Brain microvascular endothelial cell (primary cell): ENCODE data around the gene CXCR6.

Experiments used
- DNase-seq: peaks from one replicate; pipeline ENCODE4 v3.0.0-alpha.2; 2020
- H3K27ac ChIP-seq: fragments of 250-450 bp; sonication (Bioruptor Pico); 2 replicates; pipeline ENCODE4 v1.5.1; 2020; ENCODE audit warnings: mild to moderate bottlenecking, moderate library complexity
- H3K27me3 ChIP-seq: fragments of 250-450 bp; sonication (Bioruptor Pico); replicated peaks from 2 replicates; pipeline ENCODE4 v1.5.1; 2020; ENCODE audit warnings: mild to moderate bottlenecking
- H3K36me3 ChIP-seq: fragments of 250-450 bp; sonication (Bioruptor Pico); replicated peaks from 2 replicates; pipeline ENCODE4 v1.5.1; 2020; ENCODE audit warnings: mild to moderate bottlenecking
- H3K4me3 ChIP-seq: 2 replicates; pipeline ENCODE4 v1.5.1; 2011; ENCODE audit warnings: low read depth, mild to moderate bottlenecking, control low read depth, low read length, moderate library complexity
- in situ Hi-C: cut with HindIII; loops from 2 replicates; pipeline ENCODE4 v1.10.0; 2017; ENCODE audit warnings: low sequenced_read_pairs, low pct_ligation_motif_present
- TF ChIP-seq, protein P1 (sequence below): IDR thresholded peaks from 2 replicates; pipeline ENCODE4 v1.5.1; 2011; ENCODE audit warnings: low read depth, mild to moderate bottlenecking, moderate library complexity, low read length, control low read depth, inconsistent platforms; ENCODE audit errors: missing control alignments

CXCR6 gene

DNA sequence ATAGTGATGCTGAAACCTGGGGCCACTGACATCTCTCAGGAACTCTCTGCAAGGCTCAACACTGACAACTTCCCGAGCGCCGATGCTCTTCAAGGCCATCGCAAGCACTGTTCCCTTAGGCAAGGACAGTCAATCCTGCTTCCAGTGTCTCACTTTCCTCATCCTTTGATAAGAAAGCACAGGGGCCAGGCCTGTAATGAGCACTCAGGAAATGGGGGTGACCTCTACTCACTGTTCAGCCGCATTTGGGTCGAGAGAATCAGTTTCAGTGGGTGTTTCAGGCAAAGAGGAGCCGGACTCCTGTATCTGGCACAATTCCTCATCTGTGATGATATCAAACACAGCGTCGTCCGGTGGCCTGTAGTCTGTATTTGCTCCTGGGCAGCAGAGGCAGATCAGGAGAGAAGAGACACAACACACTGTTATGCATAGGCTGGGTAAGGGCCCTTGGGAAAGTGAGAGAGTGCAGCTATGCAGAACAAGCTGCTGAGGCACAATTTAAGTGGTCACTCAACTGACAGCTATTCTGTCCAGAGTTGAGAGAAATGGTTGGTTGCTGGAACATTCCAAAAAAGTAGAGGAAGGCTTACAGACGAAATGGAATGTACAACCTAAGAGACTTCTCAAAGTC lies 11.9 kb downstream of the CXCR6 start:
- Histone ChIP-seq H3K27me3 (no peaks in the 10 kb centered on the region), H3K4me3 (no peak overlapping the region), H3K27ac (no peak overlapping the region), H3K36me3 (peaks cover 37% of the 10 kb centered on the region)
- TF ChIP-seq, protein P1, sequence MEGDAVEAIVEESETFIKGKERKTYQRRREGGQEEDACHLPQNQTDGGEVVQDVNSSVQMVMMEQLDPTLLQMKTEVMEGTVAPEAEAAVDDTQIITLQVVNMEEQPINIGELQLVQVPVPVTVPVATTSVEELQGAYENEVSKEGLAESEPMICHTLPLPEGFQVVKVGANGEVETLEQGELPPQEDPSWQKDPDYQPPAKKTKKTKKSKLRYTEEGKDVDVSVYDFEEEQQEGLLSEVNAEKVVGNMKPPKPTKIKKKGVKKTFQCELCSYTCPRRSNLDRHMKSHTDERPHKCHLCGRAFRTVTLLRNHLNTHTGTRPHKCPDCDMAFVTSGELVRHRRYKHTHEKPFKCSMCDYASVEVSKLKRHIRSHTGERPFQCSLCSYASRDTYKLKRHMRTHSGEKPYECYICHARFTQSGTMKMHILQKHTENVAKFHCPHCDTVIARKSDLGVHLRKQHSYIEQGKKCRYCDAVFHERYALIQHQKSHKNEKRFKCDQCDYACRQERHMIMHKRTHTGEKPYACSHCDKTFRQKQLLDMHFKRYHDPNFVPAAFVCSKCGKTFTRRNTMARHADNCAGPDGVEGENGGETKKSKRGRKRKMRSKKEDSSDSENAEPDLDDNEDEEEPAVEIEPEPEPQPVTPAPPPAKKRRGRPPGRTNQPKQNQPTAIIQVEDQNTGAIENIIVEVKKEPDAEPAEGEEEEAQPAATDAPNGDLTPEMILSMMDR: no peak
- DNase-seq: no peak
- in situ Hi-C loops: no loop called here

DNA sequence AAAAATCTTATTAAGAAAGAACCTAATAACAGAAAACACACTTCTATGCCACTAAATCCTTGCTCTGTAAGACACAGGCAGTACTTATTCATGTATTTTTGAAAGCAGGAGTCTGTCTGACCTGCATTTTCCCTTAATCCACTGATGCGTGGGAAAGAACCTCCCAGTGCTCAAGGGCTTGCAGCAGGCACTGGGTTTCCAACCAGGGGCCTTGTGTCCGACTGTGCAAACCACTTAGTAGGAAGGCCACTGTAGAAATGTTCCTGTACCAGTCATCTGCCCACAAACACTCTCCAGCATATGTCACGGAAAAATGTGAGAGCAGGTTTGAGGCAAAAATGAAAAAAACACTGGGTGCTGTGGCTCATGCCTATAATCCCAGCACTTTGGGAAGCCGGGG lies 12.4 kb downstream of the CXCR6 start:
- Histone ChIP-seq H3K4me3 (no peak overlapping the region), H3K27ac (no peak overlapping the region), H3K27me3 (no peaks in the 10 kb centered on the region), H3K36me3 (peaks cover 43% of the 10 kb centered on the region)
- no peak for DNase-seq
- in situ Hi-C loops: no loop called here
- TF ChIP-seq, protein P1: no peak

DNA sequence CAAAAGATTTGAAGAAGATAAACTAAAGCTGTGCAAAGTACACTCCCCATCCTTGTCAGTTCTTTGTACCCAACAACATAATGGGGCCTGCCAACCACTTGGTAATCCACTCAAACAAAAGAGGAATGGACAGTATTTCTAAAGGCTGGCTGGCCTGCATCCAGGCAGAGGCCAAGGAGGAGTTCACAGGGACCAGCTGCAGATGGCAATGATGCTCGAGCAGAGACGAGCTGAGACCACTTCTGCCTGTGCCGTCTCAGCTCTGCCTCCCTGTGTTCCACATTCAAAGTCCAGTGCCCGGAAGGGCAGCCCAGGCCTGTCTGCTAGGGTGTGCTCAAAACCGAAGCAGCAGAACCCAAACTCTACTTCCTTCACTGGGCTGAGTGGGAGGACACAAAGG lies 14.3 kb downstream of the CXCR6 start:
- in situ Hi-C loops: no loop called here
- Histone ChIP-seq H3K27ac (no peak overlapping the region), H3K27me3 (no peaks in the 10 kb centered on the region), H3K4me3 (no peak overlapping the region), H3K36me3 (peaks cover 35% of the 10 kb centered on the region)
- TF ChIP-seq, protein P1: no peak
- no peak for DNase-seq

DNA sequence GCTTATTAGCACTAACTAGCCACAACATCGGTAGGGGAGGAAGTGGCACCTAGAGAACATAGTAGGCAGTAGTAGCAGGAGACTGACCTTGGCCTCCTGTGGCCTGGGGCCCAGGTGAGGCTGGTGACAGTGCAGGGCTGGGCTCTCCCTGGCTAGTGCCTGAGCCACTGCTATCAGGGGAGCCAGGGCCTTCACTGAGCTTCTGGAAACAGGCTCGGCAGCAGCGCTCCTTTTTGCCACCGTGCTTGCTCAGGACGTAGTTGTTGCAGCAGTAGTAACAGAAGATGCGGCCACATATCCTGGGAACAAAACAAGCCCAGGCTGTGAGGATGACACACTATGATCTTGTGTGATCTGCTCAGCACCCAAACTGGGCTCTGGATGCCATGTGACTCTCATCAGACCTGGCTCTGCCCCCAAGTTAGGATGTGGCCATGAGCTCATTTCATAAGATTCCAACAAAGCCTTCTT lies 15.1 kb downstream of the CXCR6 start:
- in situ Hi-C loops: no loop called here
- DNase-seq: no peak
- Histone ChIP-seq H3K27ac (no peak overlapping the region), H3K4me3 (no peak overlapping the region), H3K27me3 (no peaks in the 10 kb centered on the region), H3K36me3 (peaks cover 35% of the 10 kb centered on the region)
- TF ChIP-seq, protein P1: no peak

DNA sequence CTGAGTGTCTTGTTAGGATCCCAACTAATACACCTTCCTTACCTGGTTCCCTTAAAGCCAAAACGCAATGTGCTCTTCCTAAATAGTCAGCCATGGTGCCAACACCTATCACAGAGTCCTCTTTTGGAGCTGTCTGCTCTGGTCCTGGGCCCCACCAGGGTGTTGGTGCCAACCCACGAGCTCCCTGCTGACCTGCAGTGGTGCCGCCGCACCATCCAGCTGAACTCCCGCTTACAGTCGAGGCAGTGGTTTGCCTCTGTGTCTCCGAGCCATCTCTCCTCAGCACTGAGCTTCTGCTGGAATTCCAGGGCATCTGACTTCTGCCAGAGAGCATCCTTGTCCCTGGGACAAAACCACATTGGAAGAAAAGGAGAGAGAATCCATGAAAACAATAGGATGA lies 15.9 kb downstream of the CXCR6 start:
- Histone ChIP-seq H3K4me3 (no peak overlapping the region), H3K27me3 (no peaks in the 10 kb centered on the region), H3K27ac (no peak overlapping the region), H3K36me3 (peaks cover 36% of the 10 kb centered on the region)
- TF ChIP-seq, protein P1: no peak
- DNase-seq: no peak
- in situ Hi-C loops: no loop called here

DNA sequence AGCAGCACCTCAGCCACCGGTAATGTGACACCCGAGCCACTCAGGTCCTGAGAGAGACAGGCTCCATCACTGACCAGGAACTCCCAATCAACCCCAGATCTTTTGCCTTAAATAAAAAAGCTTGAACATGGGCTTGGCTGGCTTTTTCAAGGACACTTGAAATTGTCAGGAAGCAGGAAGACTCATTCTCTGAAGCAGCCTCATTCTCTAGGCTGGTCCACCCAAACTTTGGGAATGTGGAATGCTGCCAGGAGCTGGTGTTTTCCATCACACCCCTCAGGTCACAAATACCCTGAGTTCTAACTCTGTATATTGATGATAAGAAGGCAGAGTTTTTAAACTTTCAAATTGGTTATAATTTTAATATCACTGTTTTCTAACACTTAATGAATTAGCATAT lies 17.0 kb downstream of the CXCR6 start:
- H3K36me3 ChIP-seq: peaks cover 34% of the 10 kb centered on the region
- TF ChIP-seq, protein P1: no peak
- no peak for DNase-seq
- in situ Hi-C loops: no loop called here
- H3K4me3 ChIP-seq: no peak overlapping the region
- no peak overlapping the region for H3K27ac ChIP-seq
- H3K27me3 ChIP-seq: no peaks in the 10 kb centered on the region
